Measurements from ENCODE around the gene GAB1.

GAB1 gene

DNA sequence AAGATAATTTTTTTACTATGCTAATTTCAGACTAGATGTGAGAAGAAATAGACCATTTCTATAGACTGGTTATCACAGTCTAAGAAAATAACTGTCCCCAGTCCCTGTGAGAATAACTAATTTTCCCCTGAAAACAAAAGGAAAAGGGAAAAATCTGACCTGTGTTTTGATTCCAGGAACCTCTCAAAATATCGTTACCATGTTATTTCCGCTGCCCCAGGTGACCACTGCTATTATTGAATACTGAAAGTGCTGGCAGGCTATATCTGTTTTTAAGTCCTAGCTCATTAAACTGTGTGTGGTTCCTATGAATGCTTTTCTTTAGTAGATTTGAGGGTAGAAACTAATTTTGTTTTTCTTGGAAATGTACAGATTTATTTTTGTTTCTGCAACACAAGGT is 83.6 kb downstream of the GAB1 start:
- no peak for TF ChIP-seq CREB5 (CRISPR knock-in tag; IDR thresholded peaks at IDR 0.05; ENCODE audit: low read depth)
- no peak for TF ChIP-seq TOX (CRISPR knock-in tag; IDR thresholded peaks at IDR 0.05; ENCODE audit: borderline replicate concordance)
- no peak for TF ChIP-seq ZFP30 (CRISPR knock-in tag; IDR thresholded peaks at IDR 0.05)
- TF ChIP-seq, protein P1, sequence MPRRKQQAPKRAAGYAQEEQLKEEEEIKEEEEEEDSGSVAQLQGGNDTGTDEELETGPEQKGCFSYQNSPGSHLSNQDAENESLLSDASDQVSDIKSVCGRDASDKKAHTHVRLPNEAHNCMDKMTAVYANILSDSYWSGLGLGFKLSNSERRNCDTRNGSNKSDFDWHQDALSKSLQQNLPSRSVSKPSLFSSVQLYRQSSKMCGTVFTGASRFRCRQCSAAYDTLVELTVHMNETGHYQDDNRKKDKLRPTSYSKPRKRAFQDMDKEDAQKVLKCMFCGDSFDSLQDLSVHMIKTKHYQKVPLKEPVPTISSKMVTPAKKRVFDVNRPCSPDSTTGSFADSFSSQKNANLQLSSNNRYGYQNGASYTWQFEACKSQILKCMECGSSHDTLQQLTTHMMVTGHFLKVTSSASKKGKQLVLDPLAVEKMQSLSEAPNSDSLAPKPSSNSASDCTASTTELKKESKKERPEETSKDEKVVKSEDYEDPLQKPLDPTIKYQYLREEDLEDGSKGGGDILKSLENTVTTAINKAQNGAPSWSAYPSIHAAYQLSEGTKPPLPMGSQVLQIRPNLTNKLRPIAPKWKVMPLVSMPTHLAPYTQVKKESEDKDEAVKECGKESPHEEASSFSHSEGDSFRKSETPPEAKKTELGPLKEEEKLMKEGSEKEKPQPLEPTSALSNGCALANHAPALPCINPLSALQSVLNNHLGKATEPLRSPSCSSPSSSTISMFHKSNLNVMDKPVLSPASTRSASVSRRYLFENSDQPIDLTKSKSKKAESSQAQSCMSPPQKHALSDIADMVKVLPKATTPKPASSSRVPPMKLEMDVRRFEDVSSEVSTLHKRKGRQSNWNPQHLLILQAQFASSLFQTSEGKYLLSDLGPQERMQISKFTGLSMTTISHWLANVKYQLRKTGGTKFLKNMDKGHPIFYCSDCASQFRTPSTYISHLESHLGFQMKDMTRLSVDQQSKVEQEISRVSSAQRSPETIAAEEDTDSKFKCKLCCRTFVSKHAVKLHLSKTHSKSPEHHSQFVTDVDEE (CRISPR knock-in tag; IDR thresholded peaks at IDR 0.05), result no peak
- no peak for ATAC-seq

DNA sequence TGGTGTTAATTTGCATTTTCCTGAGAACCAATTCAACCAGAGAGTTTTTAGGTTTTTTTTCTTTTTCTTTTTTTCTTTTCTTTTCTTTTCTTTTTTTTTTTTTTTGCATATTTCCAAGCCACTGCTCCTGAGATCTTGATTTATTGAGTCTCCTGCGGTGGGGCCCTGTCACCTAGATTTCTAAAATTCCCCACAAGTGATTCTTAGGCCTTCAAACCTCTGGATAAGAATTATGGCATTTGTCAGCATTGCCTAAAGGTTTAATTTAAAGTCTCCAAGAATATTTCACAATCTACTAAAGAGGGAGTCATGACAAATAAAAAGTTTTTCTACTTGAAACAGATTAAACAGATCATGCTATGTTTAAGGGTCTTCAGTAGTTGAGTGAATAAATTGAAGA is 84.9 kb downstream of the GAB1 start:
- no peak for TF ChIP-seq POU6F1 (CRISPR knock-in tag; IDR thresholded peaks at IDR 0.05; ENCODE audit: borderline replicate concordance, low read depth)
- TF ChIP-seq ZNF565 (CRISPR knock-in tag; conservative IDR thresholded peaks at IDR 0.05; ENCODE audit: low read depth), result no peak
- no peak for TF ChIP-seq ZFP30 (CRISPR knock-in tag; IDR thresholded peaks at IDR 0.05)
- TF ChIP-seq RARB (CRISPR knock-in tag; IDR thresholded peaks at IDR 0.05), result no peak
- no peak for TF ChIP-seq OSR1 (CRISPR knock-in tag; IDR thresholded peaks at IDR 0.05)
- no peak for TF ChIP-seq ARNTL (CRISPR knock-in tag; IDR thresholded peaks at IDR 0.05; ENCODE audit: borderline replicate concordance, low read depth)
- TF ChIP-seq SNAI2 (CRISPR knock-in tag; IDR thresholded peaks at IDR 0.05), result no peak
- no peak for TF ChIP-seq PPARA (CRISPR knock-in tag; IDR thresholded peaks at IDR 0.05; ENCODE audit: borderline replicate concordance)
- ATAC-seq, result no peak

DNA sequence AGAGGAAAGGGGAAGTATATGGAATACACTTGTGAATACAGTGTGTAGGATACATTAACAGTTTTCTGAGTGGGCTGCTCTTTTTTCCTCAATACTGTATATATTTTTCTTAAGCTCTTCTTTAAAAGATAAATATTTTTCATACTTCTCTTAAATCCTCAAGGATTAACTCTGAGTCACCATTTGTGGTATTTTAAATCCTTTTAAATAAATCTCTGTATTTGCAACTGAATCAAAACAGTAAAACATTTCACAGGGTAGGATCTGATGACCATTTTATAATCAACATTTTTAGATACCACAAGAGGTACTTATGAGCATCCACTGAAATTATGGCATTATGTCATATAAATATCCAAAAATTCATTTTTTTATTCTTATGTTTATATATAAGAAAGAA is 87.6 kb downstream of the GAB1 start:
- TF ChIP-seq ZFP3 (CRISPR knock-in tag; IDR thresholded peaks at IDR 0.05) (no peak), RARB (CRISPR knock-in tag; IDR thresholded peaks at IDR 0.05) (no peak), GLIS3 (CRISPR knock-in tag; IDR thresholded peaks at IDR 0.05) (no peak), ISL1 (CRISPR knock-in tag; IDR thresholded peaks at IDR 0.05) (no peak), ZNF70 (CRISPR knock-in tag; IDR thresholded peaks at IDR 0.05) (no peak), ZNF8 (CRISPR knock-in tag; IDR thresholded peaks at IDR 0.05) (no peak), TCF4 (CRISPR knock-in tag; IDR thresholded peaks at IDR 0.05; ENCODE audit: borderline replicate concordance) (no peak), BACH2 (CRISPR knock-in tag; IDR thresholded peaks at IDR 0.05; ENCODE audit: borderline replicate concordance) (no peak), ARNTL (CRISPR knock-in tag; IDR thresholded peaks at IDR 0.05; ENCODE audit: borderline replicate concordance, low read depth) (no peak), ZNF565 (CRISPR knock-in tag; conservative IDR thresholded peaks at IDR 0.05; ENCODE audit: low read depth) (no peak), PPARA (CRISPR knock-in tag; IDR thresholded peaks at IDR 0.05; ENCODE audit: borderline replicate concordance) (no peak), CREB5 (CRISPR knock-in tag; IDR thresholded peaks at IDR 0.05; ENCODE audit: low read depth) (no peak), ESRRG (CRISPR knock-in tag; IDR thresholded peaks at IDR 0.05) (no peak), TOX (CRISPR knock-in tag; IDR thresholded peaks at IDR 0.05; ENCODE audit: borderline replicate concordance) (no peak), PATZ1 (CRISPR knock-in tag; IDR thresholded peaks at IDR 0.05; ENCODE audit: borderline replicate concordance) (no peak), ZC3H10 (CRISPR knock-in tag; IDR thresholded peaks at IDR 0.05) (no peak), SNAI2 (CRISPR knock-in tag; IDR thresholded peaks at IDR 0.05) (no peak), POU6F1 (CRISPR knock-in tag; IDR thresholded peaks at IDR 0.05; ENCODE audit: borderline replicate concordance, low read depth) (no peak)
- TF ChIP-seq, protein P1 (CRISPR knock-in tag; IDR thresholded peaks at IDR 0.05), result no peak
- ATAC-seq, result no peak
